ENCODE results near the gene LRRC55. TPM values are rescaled to one million over a fixed set of nuclear protein-coding genes. Genes with fewer than 3 reads are reported as not detected.

The LRRC55 gene
- total and polyA plus RNA-seq, 2 experiments from 2014 or later: 0.10 TPM; not detected in 1

DNA sequence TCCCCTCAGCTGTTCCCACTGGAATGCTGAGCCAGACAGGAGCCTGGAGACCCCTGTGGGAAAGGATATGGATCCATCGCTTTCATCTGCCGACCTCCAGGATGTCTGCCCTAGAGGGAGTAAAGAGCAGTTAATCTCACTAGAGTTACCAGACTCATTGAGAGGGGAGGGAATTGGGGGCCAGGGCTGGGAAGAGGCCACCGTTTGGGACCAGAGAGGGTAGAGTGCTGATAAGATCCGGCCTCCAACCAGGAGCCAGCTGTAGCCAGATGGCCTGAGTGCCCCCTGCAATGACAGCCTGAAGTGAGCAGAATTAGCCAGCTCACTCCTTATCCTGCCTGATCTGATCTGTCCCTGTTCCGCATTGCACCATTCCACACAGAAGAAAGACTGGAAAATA lies 59.0 kb downstream of the LRRC55 start:
- Histone ChIP-seq H3K4me2 (no peak overlapping the region), H3K36me3 (replicated peaks; ENCODE audit: insufficient read depth, low read depth) (no peaks in the 10 kb centered on the region), H2AFZ (no peak overlapping the region), H3K27ac (no peak overlapping the region), H4K20me1 (ENCODE audit: insufficient read depth, poor library complexity, severe bottlenecking) (no peaks in the 10 kb centered on the region), H3K4me3 (no peak overlapping the region), H3K27me3 (no peaks in the 10 kb centered on the region), H3K9me3 (ENCODE audit: low read depth) (no peaks in the 10 kb centered on the region), H3K4me1 (ENCODE audit: insufficient read depth) (no peaks in the 10 kb centered on the region), H3K79me2 (no peaks in the 10 kb centered on the region), H3K9me2 (replicated peaks; ENCODE audit: insufficient read depth) (no peaks in the 10 kb centered on the region)
- no peak for DNase-seq (ENCODE audit: low spot score)
- WGBS (ENCODE audit: low lambda C conversion rate, missing lambda C conversion rate): 31% methylated on average over 5 of the region's 5 CpGs
- TF ChIP-seq EZH2phosphoT487 (IDR thresholded peaks at IDR 0.05; ENCODE audit: low read depth, severe bottlenecking, unreplicated experiment) (no peak), EZH2 (IDR thresholded peaks at IDR 0.05; ENCODE audit: borderline replicate concordance) (no peak)
- TF ChIP-seq, protein P1, sequence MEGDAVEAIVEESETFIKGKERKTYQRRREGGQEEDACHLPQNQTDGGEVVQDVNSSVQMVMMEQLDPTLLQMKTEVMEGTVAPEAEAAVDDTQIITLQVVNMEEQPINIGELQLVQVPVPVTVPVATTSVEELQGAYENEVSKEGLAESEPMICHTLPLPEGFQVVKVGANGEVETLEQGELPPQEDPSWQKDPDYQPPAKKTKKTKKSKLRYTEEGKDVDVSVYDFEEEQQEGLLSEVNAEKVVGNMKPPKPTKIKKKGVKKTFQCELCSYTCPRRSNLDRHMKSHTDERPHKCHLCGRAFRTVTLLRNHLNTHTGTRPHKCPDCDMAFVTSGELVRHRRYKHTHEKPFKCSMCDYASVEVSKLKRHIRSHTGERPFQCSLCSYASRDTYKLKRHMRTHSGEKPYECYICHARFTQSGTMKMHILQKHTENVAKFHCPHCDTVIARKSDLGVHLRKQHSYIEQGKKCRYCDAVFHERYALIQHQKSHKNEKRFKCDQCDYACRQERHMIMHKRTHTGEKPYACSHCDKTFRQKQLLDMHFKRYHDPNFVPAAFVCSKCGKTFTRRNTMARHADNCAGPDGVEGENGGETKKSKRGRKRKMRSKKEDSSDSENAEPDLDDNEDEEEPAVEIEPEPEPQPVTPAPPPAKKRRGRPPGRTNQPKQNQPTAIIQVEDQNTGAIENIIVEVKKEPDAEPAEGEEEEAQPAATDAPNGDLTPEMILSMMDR (IDR thresholded peaks at IDR 0.05; ENCODE audit: poor library complexity): no peak

Other genes starting within 250 kb of the LRRC55 start
- not detected in 2 replicates for gene OR5AK2, start 193.0 kb upstream of the LRRC55 start, total RNA-seq
- gene OR5AK2, start 193.0 kb upstream of the LRRC55 start, polyA plus RNA-seq: not detected in 2 replicates
- 0.48 and 1.9 TPM in 2 replicates for gene APLNR, start 55.3 kb downstream of the LRRC55 start, total RNA-seq
- gene APLNR, start 55.3 kb downstream of the LRRC55 start, polyA plus RNA-seq: 3.3 and 3.9 TPM in 2 replicates
- gene TNKS1BP1, start 143.0 kb downstream of the LRRC55 start, total RNA-seq: 30.7 and 54.9 TPM in 2 replicates
- gene TNKS1BP1, start 143.0 kb downstream of the LRRC55 start, polyA plus RNA-seq: 104 and 114 TPM in 2 replicates
- gene SSRP1, start 153.9 kb downstream of the LRRC55 start, total RNA-seq: 64.6 and 68.6 TPM in 2 replicates
- gene SSRP1, start 153.9 kb downstream of the LRRC55 start, polyA plus RNA-seq: 34.0 and 42.3 TPM in 2 replicates
- 0.16 TPM in 1 of 2 replicates, not detected in the other for gene P2RX3, start 156.4 kb downstream of the LRRC55 start, total RNA-seq
- gene P2RX3, start 156.4 kb downstream of the LRRC55 start, polyA plus RNA-seq: not detected in 2 replicates
- gene PRG3, start 199.2 kb downstream of the LRRC55 start, total RNA-seq: not detected in 2 replicates
- not detected in 2 replicates for gene PRG3, start 199.2 kb downstream of the LRRC55 start, polyA plus RNA-seq
- gene PRG2, start 208.7 kb downstream of the LRRC55 start, total RNA-seq: not detected in 2 replicates
- not detected in 2 replicates for gene PRG2, start 208.7 kb downstream of the LRRC55 start, polyA plus RNA-seq
- gene SLC43A3, start 245.2 kb downstream of the LRRC55 start, total RNA-seq: 10.5 and 19.3 TPM in 2 replicates
- 13.5 and 20.7 TPM in 2 replicates for gene SLC43A3, start 245.2 kb downstream of the LRRC55 start, polyA plus RNA-seq

All from hepatocyte (in vitro differentiated cells).